ENCODE results near the gene DAP3.

DNA sequence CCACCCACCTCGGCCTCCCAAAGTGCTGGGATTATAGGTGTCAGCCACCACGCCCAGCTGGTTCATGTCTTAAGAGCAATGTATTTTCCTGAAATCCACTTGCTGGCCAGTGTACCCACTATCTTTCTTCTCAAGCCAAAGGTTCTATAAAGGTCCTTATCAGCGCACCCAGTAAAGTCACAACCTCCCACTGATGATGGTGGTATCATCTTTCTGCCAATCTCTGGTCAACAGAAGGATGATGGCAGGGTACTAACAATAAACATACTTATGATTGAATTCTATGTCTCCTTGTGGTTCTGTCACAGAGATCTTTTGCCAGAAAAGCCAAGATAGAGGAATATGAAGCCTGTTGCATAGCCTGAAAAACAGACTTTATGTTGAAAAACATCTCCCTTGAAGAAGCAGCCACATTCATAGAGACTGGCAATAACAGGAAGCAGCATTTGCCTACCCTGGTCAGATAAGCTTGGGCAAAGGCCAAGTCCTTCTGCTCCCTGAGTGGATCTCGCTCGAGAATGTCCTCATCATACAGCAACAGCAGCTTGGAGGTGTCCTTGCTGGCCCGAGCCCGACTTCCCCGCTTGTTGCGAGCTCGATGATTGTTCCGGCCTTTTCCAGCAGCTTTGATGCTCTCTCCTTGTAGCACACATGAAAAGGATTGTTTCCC, 73.0 kb downstream of the DAP3 start:
- TF ChIP-seq, protein P1, sequence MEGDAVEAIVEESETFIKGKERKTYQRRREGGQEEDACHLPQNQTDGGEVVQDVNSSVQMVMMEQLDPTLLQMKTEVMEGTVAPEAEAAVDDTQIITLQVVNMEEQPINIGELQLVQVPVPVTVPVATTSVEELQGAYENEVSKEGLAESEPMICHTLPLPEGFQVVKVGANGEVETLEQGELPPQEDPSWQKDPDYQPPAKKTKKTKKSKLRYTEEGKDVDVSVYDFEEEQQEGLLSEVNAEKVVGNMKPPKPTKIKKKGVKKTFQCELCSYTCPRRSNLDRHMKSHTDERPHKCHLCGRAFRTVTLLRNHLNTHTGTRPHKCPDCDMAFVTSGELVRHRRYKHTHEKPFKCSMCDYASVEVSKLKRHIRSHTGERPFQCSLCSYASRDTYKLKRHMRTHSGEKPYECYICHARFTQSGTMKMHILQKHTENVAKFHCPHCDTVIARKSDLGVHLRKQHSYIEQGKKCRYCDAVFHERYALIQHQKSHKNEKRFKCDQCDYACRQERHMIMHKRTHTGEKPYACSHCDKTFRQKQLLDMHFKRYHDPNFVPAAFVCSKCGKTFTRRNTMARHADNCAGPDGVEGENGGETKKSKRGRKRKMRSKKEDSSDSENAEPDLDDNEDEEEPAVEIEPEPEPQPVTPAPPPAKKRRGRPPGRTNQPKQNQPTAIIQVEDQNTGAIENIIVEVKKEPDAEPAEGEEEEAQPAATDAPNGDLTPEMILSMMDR (IDR thresholded peaks at IDR 0.05), result no peak
- TF ChIP-seq, protein P2, sequence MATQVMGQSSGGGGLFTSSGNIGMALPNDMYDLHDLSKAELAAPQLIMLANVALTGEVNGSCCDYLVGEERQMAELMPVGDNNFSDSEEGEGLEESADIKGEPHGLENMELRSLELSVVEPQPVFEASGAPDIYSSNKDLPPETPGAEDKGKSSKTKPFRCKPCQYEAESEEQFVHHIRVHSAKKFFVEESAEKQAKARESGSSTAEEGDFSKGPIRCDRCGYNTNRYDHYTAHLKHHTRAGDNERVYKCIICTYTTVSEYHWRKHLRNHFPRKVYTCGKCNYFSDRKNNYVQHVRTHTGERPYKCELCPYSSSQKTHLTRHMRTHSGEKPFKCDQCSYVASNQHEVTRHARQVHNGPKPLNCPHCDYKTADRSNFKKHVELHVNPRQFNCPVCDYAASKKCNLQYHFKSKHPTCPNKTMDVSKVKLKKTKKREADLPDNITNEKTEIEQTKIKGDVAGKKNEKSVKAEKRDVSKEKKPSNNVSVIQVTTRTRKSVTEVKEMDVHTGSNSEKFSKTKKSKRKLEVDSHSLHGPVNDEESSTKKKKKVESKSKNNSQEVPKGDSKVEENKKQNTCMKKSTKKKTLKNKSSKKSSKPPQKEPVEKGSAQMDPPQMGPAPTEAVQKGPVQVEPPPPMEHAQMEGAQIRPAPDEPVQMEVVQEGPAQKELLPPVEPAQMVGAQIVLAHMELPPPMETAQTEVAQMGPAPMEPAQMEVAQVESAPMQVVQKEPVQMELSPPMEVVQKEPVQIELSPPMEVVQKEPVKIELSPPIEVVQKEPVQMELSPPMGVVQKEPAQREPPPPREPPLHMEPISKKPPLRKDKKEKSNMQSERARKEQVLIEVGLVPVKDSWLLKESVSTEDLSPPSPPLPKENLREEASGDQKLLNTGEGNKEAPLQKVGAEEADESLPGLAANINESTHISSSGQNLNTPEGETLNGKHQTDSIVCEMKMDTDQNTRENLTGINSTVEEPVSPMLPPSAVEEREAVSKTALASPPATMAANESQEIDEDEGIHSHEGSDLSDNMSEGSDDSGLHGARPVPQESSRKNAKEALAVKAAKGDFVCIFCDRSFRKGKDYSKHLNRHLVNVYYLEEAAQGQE (IDR thresholded peaks at IDR 0.05; ENCODE audit: insufficient read depth in 1 of 2, low read depth in 2 of 2, low read length in 1 of 2), result no peak
- TF ChIP-seq POLR2AphosphoS5 (IDR thresholded peaks at IDR 0.05; ENCODE audit: low read depth, low read length), result no peak
